HUES64 (cell line): ENCODE measurements around the gene ECI1.

Experiments
- H3K27ac ChIP-seq: 2 replicates; pipeline ENCODE4 v1.7.0; 2013; ENCODE audit warnings: low read depth, low read length, inconsistent platforms
- H3K27me3 ChIP-seq: 2 replicates; pipeline ENCODE4 v1.6.1; 2013; ENCODE audit warnings: mild to moderate bottlenecking, low read length; ENCODE audit not compliant: insufficient read depth
- H3K36me3 ChIP-seq: 2 replicates; pipeline ENCODE4 v1.6.1; 2013; ENCODE audit warnings: mild to moderate bottlenecking, low read length; ENCODE audit not compliant: insufficient read depth
- H3K4me1 ChIP-seq: 2 replicates; pipeline ENCODE4 v1.6.1; 2013; ENCODE audit warnings: mild to moderate bottlenecking, low read length, moderate library complexity; ENCODE audit not compliant: insufficient read depth
- H3K4me3 ChIP-seq: 2 replicates; pipeline ENCODE4 v1.5.1; 2013; ENCODE audit warnings: mild to moderate bottlenecking, low read length, moderate library complexity
- H3K9ac ChIP-seq: 2 replicates; pipeline ENCODE4 v1.6.1; 2013; ENCODE audit warnings: mild to moderate bottlenecking, low read depth, low read length
- H3K9me3 ChIP-seq: 2 replicates; pipeline ENCODE4 v1.6.1; 2013; ENCODE audit warnings: low read depth, low read length; ENCODE audit not compliant: insufficient read depth
- WGBS: fragments of 150-250, 120-280 bp; methylation state at CpG from one replicate; pipeline ENCODE4 v1.1.7; 2013; ENCODE audit warnings: missing lambda C conversion rate; 5-methylcytosine and 5-hydroxymethylcytosine counted together

ECI1 gene

GRCh38 chr16:2237102-2237482, 14.3 kb downstream of the ECI1 start:
- Histone ChIP-seq H3K9ac (no peak overlapping the region; the same call in 1 of the 2 replicates), H3K4me3 (peak overlapping the region; percentile 46), H3K27ac (no peak overlapping the region), H3K27me3 (peaks cover 29% of the 10 kb centered on the region), H3K36me3 (peaks cover 30% of the 10 kb centered on the region), H3K4me1 (no peaks in the 10 kb centered on the region; the same call in 1 of the 2 replicates), H3K9me3 (no peaks in the 10 kb centered on the region)
- 5% methylated on average over 40 of the region's 40 CpGs for WGBS

- 7% methylated on average over 64 of the region's 64 CpGs for WGBS
- Histone ChIP-seq H3K4me3 (peak within 1 kb of the TSS; percentile 46), H3K9ac (peak within 1 kb of the TSS; percentile 26; the same call in 1 of the 2 replicates)
Measured at GRCh38 chr16:2236337-2237101, 14.9 kb downstream of the ECI1 start, which contains the start of gene DNASE1L2. DNASE1L2 (plus strand) TSS chr16:2236444; CDS start chr16:2236817, 373 bp downstream.

GRCh38 chr16:2235695-2236336, 15.6 kb downstream of the ECI1 start:
- Histone ChIP-seq H3K36me3 (peaks cover 40% of the 10 kb centered on the region), H3K9me3 (no peaks in the 10 kb centered on the region), H3K27me3 (peaks cover 29% of the 10 kb centered on the region), H3K4me1 (no peaks in the 10 kb centered on the region; the same call in 1 of the 2 replicates), H3K4me3 (no peak overlapping the region), H3K27ac (no peak overlapping the region), H3K9ac (no peak overlapping the region)
- WGBS: 80% methylated on average over 19 of the region's 19 CpGs

More at GRCh38 chr16:2236337-2237101, 14.9 kb downstream of the ECI1 start, which contains the start of gene DNASE1L2:
- Histone ChIP-seq H3K36me3 (peaks cover 35% of the 10 kb centered on the region), H3K27ac (no peak within 1 kb of the TSS), H3K27me3 (peaks cover 29% of the 10 kb centered on the region), H3K9me3 (no peaks in the 10 kb centered on the region), H3K4me1 (no peaks in the 10 kb centered on the region; the same call in 1 of the 2 replicates)

GRCh38 chr16:2235234-2235651, 16.1 kb downstream of the ECI1 start:
- Histone ChIP-seq H3K4me1 (no peaks in the 10 kb centered on the region; the same call in 1 of the 2 replicates), H3K36me3 (peaks cover 40% of the 10 kb centered on the region), H3K9me3 (no peaks in the 10 kb centered on the region), H3K27ac (no peak overlapping the region), H3K27me3 (peaks cover 29% of the 10 kb centered on the region), H3K9ac (no peak overlapping the region), H3K4me3 (no peak overlapping the region)
- 93% methylated on average over 28 of the region's 28 CpGs for WGBS

GRCh38 chr16:2234813-2235170, 16.6 kb downstream of the ECI1 start:
- Histone ChIP-seq H3K4me3 (no peak overlapping the region), H3K27ac (no peak overlapping the region), H3K9ac (no peak overlapping the region), H3K9me3 (no peaks in the 10 kb centered on the region), H3K27me3 (peaks cover 29% of the 10 kb centered on the region), H3K36me3 (peaks cover 44% of the 10 kb centered on the region), H3K4me1 (no peaks in the 10 kb centered on the region; the same call in 1 of the 2 replicates)
- WGBS: 96% methylated on average over 18 of the region's 18 CpGs

- no peak overlapping the region for H3K27ac ChIP-seq
- H3K4me3 ChIP-seq: no peak overlapping the region
- no peaks in the 10 kb centered on the region; the same call in 1 of the 2 replicates for H3K4me1 ChIP-seq
- H3K36me3 ChIP-seq: peaks cover 50% of the 10 kb centered on the region
- H3K9ac ChIP-seq: no peak overlapping the region
- no peaks in the 10 kb centered on the region for H3K9me3 ChIP-seq
- H3K27me3 ChIP-seq: peaks cover 29% of the 10 kb centered on the region
- 96% methylated on average over 51 of the region's 51 CpGs for WGBS
Measured at GRCh38 chr16:2233872-2234812, 17.2 kb downstream of the ECI1 start.

GRCh38 chr16:2233046-2233775, 18.2 kb downstream of the ECI1 start:
- Histone ChIP-seq H3K9ac (no peak overlapping the region), H3K4me1 (no peaks in the 10 kb centered on the region; the same call in 1 of the 2 replicates), H3K9me3 (no peaks in the 10 kb centered on the region), H3K27ac (no peak overlapping the region), H3K4me3 (no peak overlapping the region), H3K27me3 (peaks cover 25% of the 10 kb centered on the region), H3K36me3 (peaks cover 54% of the 10 kb centered on the region)
- WGBS: 95% methylated on average over 28 of the region's 28 CpGs

GRCh38 chr16:2232094-2232990, 19.0 kb downstream of the ECI1 start:
- Histone ChIP-seq H3K4me1 (no peaks in the 10 kb centered on the region; the same call in 1 of the 2 replicates), H3K27ac (no peak overlapping the region), H3K9ac (no peak overlapping the region), H3K27me3 (peaks cover 17% of the 10 kb centered on the region), H3K4me3 (no peak overlapping the region), H3K36me3 (peaks cover 56% of the 10 kb centered on the region), H3K9me3 (no peaks in the 10 kb centered on the region)
- WGBS: 92% methylated on average over 41 of the region's 41 CpGs

- 94% methylated on average over 29 of the region's 29 CpGs for WGBS
- Histone ChIP-seq H3K9ac (no peak overlapping the region), H3K27me3 (peaks cover 6% of the 10 kb centered on the region), H3K27ac (no peak overlapping the region), H3K36me3 (peaks cover 60% of the 10 kb centered on the region), H3K4me3 (no peak overlapping the region), H3K4me1 (no peaks in the 10 kb centered on the region), H3K9me3 (no peaks in the 10 kb centered on the region)
Measured at GRCh38 chr16:2231016-2231931, 20.1 kb downstream of the ECI1 start.
